NB4 (cell line): ENCODE results near the gene MLN.

Experiments used
- CTCF ChIP-seq: IDR thresholded peaks from one replicate; pipeline ENCODE4 v1.5.1; 2012; ENCODE audit warnings: low read depth, low read length
- MAX ChIP-seq: IDR thresholded peaks from 2 replicates; pipeline ENCODE4 v1.6.1; 2011; ENCODE audit warnings: low read depth, low read length
- MYC ChIP-seq: IDR thresholded peaks from 2 replicates; pipeline ENCODE4 v1.6.1; 2011; ENCODE audit warnings: low read depth, low read length

GRCh38 chr6:33820243-33820642 is 16.4 kb upstream of the MLN start:
- no peak for TF ChIP-seq CTCF
- TF ChIP-seq MAX: no peak
- no peak for TF ChIP-seq MYC
